ENCODE data around the gene MVP.
"Not testable (repeated sequence)": the region's sequence is repeated elsewhere in the genome, so short reads cannot be mapped to it uniquely, and the experiment has no call there.

MVP gene

DNA sequence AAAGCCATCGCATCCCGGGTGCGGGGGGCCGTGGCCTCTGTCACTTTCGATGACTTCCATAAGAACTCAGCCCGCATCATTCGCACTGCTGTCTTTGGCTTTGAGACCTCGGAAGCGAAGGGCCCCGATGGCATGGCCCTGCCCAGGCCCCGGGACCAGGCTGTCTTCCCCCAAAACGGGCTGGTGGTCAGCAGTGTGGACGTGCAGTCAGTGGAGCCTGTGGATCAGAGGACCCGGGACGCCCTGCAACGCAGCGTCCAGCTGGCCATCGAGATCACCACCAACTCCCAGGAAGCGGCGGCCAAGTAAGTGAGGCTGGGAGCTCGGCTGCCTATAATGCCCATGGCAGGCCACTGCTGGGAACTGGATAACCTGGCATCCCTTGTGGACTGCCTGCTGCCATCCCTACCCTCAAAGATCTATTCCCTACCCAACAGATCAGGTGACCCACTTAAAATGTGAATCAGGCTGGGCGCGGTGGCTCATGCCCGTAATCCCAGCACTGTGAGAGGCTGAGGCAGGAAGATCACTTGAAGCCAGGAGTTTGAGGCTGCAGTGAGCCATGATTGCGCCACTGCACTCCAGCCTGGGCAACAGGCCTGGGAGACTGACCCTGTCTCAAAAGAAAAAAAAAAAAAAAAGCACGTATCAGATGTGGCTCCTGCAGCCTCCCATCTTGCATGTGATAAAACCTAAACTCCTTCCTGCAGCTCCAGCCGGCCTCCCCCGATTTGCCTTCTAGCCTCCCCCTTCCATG lies 24.5 kb downstream of the MVP start:
- DNase-seq = no peak

GRCh38 chr16:29845656-29846055 lies 25.4 kb downstream of the MVP start:
- DNase-seq = no peak

GRCh38 chr16:29848420-29849297 lies 28.4 kb downstream of the MVP start:
- peak; percentile 59 for DNase-seq

- no peak for DNase-seq
Measured at GRCh38 chr16:29849505-29849904, 29.2 kb downstream of the MVP start.

GRCh38 chr16:29850998-29851397 lies 30.7 kb downstream of the MVP start:
- DNase-seq = no peak

GRCh38 chr16:29852654-29853053 lies 32.4 kb downstream of the MVP start:
- DNase-seq = no peak

GRCh38 chr16:29854520-29855100 lies 34.3 kb downstream of the MVP start:
- no peak for DNase-seq

DNA sequence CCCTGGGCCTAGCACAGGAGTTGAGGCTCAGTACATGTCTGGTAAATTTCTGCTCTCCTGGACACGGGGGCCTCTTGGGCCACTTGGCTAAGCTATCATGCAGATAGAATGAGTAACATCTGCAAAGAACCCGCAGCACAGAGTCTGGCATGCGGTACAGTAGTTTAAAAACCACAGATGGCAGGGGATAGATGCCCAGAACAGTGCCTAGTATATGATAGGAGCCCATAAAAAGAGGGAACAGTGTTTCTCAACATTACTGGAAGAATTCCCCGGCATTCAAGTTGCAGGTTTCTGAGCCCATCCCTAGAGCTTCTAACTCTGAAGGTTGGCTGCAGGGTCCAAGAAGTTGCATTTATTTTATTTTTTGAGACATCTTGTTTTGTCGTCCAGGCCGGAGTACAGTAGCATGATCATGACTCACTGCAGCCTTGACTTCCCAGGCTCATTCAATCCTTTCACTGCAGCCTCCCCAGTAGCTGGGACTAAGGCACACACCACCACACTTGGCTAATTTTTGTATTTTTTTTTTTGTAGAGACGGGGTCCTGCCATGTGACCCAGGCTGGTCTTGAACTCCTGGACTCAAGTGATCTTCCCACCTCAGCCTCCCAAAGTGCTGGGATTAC lies 37.0 kb downstream of the MVP start:
- DNase-seq = no peak

- DNase-seq = no peak
Measured at GRCh38 chr16:29858149-29858849, 38.0 kb downstream of the MVP start.

GRCh38 chr16:29858974-29859373 lies 38.7 kb downstream of the MVP start:
- DNase-seq = no peak

DNA sequence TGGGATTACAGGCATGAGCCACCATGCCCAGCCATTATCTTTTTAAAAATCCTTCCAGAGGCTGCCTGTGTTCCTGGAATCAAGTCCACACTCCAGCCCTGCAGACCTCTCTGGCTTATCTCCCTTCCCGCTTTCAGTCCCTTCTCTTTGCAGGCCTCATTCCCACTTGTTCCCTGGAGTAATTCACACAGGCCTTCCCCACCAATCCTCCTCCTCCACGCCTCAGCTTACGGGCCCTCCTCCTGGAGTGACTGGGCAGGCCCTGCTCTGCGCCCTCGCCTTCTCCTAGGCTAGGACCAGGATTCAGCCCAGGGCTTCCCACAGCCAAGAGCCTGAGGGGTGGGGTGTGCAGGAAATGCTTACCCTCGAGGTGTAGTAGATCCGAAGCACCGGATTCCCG lies 40.0 kb downstream of the MVP start:
- DNase-seq = no peak

DNA sequence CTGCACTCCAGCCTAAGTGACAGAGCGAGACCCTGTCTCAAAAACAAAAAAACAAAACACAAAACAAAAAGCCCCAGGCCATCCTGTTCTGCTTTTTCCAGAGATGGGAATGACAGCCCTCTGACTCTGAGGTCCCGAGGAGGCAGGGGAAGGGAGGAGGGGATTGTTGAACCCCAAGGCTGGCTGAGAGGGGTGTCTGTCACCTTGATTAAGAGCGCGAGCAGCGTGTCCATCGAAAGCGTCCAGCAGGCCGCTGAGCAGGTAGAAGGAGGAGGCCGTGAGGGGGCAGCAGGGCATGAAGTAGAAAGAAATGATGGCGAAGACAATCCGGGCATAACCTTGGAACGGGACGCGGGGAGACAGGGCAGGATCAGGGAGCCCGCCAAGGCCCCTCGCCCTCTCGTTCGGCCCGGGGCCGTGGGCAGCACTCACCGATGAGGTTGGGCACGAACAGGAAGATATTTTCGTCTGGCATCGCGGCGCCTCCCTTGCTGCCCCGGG lies 42.2 kb downstream of the MVP start:
- DNase-seq = peak; percentile 50

- DNase-seq = peak; percentile 93
Measured at GRCh38 chr16:29862884-29863668, 42.8 kb downstream of the MVP start, which contains the start of gene CDIPT. CDIPT (minus strand) TSS chr16:29863226; CDS start chr16:29862857, 369 bp downstream.

DNA sequence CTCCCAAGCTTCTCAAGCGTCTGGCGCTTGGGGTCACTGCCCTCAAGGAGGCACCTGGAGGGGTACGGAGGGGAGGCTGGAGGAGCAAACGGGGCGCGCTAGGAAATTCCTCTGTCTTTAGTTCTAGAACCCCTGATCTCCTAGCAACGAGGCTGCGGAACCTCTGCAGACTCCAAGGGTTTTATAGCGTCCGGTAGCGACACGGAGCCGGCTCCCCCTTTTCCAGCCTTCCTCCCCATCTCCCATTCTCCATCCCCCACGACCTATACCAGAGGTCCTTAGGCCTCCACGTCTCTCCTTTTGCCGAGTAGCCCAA lies 43.4 kb downstream of the MVP start:
- DNase-seq = no peak

- DNase-seq = no peak
Measured at GRCh38 chr16:29864205-29864604, 43.9 kb downstream of the MVP start.

DNA sequence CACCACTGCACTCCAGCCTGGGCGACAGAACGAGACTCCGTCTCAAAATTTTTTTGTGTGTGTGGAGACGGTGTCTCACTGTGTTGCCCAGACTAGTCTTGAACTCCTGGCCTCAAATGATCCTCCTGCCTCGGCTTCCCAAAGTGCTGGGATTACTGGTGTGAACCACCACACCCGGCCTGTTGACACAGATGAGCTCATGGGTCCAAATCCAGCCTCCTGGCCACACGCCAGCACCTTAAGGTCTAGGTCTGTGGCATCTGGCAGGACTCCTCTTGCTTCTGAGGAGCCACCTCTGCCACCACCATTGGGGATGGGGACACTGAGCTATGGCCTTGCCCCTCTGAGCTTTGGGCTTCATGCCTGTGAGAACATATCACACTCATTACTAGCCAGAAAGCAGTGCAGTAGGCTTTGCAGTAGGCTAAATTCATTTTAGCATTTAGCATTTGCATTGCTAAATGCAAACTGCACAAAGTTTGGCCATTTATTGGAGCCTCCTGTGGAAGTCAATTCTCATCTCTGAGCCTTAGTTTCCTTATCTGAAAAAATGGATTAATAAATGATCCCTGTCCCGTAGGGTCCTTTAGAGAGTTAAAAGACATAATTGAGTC lies 48.2 kb downstream of the MVP start:
- DNase-seq = no peak

GRCh38 chr16:29869067-29869466 lies 48.8 kb downstream of the MVP start:
- not testable (repeated sequence) for DNase-seq

GRCh38 chr16:29871822-29872546 lies 51.7 kb downstream of the MVP start:
- DNase-seq = no peak

DNA sequence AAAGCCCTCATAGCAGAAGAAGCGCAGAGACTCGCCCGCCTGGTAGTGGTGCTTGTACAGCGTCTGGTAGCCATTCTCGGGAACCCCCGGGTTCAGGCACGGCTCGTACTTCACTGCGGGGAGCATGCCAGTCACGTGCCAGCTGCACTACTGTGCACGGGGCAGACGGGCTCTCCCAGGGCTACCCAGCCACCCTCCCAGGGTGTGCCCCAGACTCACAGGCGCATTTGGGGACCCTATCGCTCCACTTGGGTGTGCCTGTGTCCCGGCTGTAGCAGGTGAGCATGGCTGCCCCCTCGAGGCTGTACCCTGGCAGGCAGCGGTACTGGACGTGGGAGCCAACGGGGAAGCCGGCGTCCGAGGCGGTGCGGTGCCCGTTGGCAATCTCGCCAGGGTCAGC lies 53.1 kb downstream of the MVP start:
- no peak for DNase-seq

- DNase-seq = no peak
Measured at GRCh38 chr16:29875206-29875605, 54.9 kb downstream of the MVP start.

- no peak for DNase-seq
Measured at GRCh38 chr16:29876217-29876593, 55.9 kb downstream of the MVP start.
